NCI-H774 (cell line): ENCODE results near the gene CTBP1.

Experiments
- DNase-seq: peaks from one replicate; lab custom pipeline; 2025; lab: John Stamatoyannopoulos, UW

Gene CTBP1

GRCh38 chr4:1175635-1176229 lies 73.2 kb downstream of the CTBP1 start:
- no peak for DNase-seq

DNA sequence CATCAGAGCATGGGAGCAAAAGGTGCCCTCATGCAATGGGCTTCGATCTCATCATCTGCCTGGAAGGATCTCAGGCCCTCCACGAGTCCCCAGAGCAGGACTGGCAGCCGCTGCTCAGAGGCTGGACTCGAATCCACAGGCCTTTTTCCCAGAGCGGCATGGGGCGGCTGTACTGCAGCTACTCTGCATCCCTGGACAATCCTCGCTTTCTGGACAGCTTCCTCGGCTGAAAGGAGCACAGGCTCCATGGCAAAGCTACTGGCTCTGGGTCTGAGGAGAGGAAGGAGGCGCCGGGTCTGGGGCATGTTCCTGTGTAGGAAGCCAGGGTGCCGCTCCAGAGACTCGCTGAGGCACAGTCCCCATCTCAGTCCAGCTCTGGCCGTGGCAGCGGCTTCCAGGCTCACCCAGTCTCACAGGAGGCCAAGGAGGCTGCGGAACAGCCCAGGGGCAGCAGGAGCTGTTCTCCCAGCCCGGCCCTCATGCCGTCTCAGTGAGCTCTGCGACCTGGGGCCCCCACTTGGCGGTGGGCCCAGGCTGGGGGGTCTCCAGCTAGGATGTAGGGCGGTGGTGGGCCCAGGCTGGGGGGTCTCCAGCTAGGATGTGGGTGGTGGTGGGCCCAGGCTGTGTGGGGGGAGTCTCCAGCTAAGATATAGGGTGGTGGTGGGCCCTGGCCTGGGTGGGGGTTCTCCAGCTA lies 73.8 kb downstream of the CTBP1 start:
- DNase-seq = no peak

- no peak for DNase-seq
Observed at GRCh38 chr4:1172971-1173757, 75.8 kb downstream of the CTBP1 start.

GRCh38 chr4:1172228-1172851 lies 76.6 kb downstream of the CTBP1 start, which contains the start of gene SPON2:
TSS of gene SPON2 (minus strand) at chr4:1172583.
- no peak for DNase-seq

GRCh38 chr4:1171311-1172227 lies 77.4 kb downstream of the CTBP1 start:
- DNase-seq = no peak

DNA sequence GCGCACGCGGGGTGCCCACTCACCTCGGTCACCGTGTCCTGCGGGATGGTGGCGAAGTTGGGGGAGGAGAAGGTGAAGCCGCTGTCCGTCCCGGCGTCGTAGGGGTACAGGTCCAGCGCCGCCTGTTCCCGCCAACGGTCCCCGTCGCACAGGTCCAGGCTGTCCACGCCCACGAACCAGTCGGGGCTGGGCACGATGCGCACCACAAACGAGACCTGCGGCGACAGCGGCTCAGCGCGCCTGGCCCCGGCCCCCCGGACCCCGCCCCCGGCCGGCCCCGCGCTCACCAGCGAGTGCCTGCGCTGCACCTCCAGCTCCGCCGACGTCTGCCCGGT lies 78.0 kb downstream of the CTBP1 start:
- DNase-seq = no peak

DNA sequence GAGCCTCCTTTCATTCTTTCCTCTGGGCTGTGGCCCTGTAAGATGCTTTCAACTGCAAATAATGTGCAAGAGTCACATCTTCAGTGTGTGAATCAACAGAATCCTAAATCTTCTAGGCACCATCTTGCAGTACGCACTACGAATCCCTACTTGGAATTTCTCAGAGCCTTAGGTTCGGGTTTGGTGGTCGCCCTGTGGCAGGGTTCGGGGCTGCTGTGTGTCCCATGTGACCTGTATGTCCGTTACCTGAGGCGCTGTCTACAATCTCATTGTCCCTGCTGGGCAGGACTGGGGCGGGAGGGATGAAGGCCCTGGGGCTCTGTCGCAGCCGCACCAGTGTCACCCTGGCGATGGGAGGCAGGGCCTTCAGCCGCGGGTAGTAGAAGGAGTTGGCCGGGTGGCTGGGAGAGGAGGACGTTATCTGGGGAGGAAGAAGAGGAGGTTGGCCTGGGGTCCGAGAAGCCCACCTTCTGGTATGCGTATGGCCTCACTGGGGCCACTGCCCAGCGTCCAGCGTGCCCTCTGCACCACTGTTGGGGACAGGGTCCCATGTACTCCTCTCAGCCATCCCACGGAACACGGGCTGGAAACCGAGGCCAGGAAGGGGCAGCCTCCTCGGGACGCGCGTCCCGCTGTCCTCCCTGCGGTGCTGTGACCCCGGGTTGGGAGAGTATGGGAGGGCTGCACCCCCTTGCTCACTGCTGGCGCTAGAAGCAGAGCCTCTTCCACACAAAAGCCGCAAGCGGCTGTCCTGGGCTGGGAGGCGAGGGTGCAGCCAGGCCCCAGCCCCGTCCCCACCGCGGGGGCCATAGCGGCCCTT lies 78.6 kb downstream of the CTBP1 start:
- DNase-seq = no peak

DNA sequence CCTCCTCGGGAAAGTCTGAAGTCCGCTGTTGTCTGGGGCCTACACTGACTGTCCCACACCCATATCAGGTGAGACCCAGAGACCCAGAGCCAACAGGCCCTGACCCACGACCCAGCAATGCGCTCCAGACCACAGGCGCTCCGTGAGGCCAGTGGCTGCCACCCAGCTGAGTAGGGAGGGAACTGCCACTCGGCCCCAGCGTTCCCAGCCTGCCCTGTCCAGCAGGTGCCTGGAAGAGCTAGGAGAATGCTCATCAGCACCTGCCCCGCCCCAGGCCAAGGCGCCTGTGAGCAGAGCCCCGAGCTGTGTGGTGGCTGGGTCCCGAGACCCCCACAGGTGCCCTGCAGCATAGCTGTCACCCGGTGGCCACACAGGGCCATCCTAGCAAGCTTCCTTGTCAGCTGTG lies 79.2 kb downstream of the CTBP1 start:
- DNase-seq = no peak

- no peak for DNase-seq
Observed at GRCh38 chr4:1169171-1169671, 79.7 kb downstream of the CTBP1 start.

- no peak for DNase-seq
Observed at GRCh38 chr4:1168191-1169101, 80.5 kb downstream of the CTBP1 start.

DNA sequence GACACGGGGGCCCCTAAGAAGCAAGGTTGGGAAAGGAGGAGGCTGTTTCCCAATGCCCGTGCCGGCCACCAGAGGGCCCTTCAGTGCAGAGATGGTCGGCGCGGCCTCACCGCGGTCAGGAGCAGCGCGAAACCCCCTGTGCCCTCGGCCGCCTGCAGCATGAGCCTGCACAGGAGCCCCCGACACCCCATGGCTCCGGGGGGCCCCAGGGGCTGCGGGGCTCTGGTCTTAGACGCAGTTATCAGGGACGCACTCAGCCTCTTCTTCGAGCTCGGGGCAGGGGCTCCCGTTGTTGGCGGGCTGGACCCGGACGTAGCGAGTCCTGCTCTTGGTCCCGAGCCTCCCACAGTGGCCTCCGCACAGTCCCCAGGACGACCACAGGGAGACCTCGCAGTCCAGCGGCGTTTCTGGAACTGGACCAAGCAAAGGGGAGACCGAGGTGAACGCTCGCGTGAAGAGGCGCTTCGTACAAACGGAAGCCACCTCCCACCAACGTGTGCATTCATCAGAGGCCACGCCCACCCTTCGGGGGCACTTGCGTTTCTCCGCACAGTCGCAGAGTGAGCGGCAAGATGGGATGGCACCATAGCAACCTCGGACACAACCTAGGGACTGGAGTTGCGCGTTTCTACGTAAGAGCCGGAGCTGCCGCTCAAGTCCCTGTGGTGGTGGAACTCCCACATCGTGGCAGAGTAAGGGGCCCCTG lies 81.5 kb downstream of the CTBP1 start:
- DNase-seq = peak; percentile 88

- no peak for DNase-seq
Observed at GRCh38 chr4:1166509-1167243, 82.3 kb downstream of the CTBP1 start.

DNA sequence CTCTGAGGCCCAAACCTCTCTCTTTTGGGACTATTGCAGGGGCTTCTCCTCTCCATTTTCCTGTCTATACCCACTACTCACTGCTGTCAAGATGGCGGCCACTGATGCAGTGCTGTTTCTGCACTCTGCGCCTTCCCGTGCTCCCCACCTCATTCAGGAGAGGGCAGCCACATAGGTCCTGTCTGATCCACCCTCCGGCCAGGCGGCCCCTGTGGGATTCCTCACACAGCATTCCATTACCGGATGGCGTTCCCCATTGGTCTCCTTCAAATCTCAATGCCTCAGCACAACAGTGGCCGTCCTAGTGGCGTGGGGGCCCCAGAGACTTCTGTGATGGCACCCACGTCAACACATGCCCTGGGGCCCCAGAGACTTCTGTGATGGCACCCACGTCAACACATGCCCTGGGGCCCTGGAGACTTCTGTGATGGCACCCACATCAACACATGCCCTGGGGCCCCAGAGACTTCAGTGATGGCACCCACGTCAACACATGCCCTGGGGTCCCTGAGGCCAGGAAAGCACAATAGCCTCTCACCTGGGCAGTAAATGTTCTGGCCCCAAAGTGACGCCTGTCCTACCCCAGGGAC lies 83.9 kb downstream of the CTBP1 start:
- DNase-seq = no peak

- DNase-seq = no peak
Observed at GRCh38 chr4:1164444-1164843, 84.5 kb downstream of the CTBP1 start.

GRCh38 chr4:1164040-1164439 lies 84.9 kb downstream of the CTBP1 start:
- DNase-seq = no peak
